Parathyroid adenoma (tissue), 2 donors: ENCODE data around the gene CACNA1I.

Source experiments
- H2AFZ ChIP-seq: fragments of 300-600 bp; sonication (generic); one replicate; pipeline ENCODE4 v1.7.0; 2017; ENCODE audit warnings: antibody characterized with exemption, mild to moderate bottlenecking
- H3K27ac ChIP-seq: fragments of 300-600 bp; sonication (generic); one replicate; pipeline ENCODE4 v1.7.0; 2017
- H3K27me3 ChIP-seq: fragments of 300-600 bp; sonication (generic); one replicate; pipeline ENCODE4 v1.7.0; 2017; ENCODE audit warnings: low read length; ENCODE audit not compliant: control insufficient read depth, insufficient read depth
- H3K36me3 ChIP-seq: fragments of 300-600 bp; sonication (generic); one replicate; pipeline ENCODE4 v1.7.0; 2017; ENCODE audit warnings: low read length; ENCODE audit not compliant: control insufficient read depth, insufficient read depth
- H3K4me1 ChIP-seq: fragments of 300-600 bp; sonication (generic); one replicate; pipeline ENCODE4 v1.7.0; 2017; ENCODE audit warnings: control low read depth
- H3K4me2 ChIP-seq: fragments of 300-600 bp; sonication (generic); one replicate; pipeline ENCODE4 v1.7.0; 2017; ENCODE audit warnings: low read length
- H3K4me3 ChIP-seq: fragments of 300-600 bp; sonication (generic); one replicate; pipeline ENCODE4 v1.7.0; 2017; ENCODE audit warnings: low read depth, low read length
- H3K79me2 ChIP-seq: fragments of 300-600 bp; sonication (generic); one replicate; pipeline ENCODE4 v1.7.0; 2017; ENCODE audit warnings: control low read depth
- H3K9ac ChIP-seq: fragments of 300-600 bp; sonication (generic); one replicate; pipeline ENCODE4 v1.7.0; 2017; ENCODE audit warnings: mild to moderate bottlenecking
- H3K9me3 ChIP-seq: fragments of 300-600 bp; sonication (generic); one replicate; pipeline ENCODE4 v1.7.0; 2017; ENCODE audit warnings: low read length; ENCODE audit not compliant: control insufficient read depth
- CTCF ChIP-seq: fragments of 300-600 bp; sonication (generic); IDR thresholded peaks from one replicate; pipeline ENCODE4 v1.7.0; 2017; ENCODE audit warnings: antibody characterized with exemption, mild to moderate bottlenecking
- donor health status: primary hyperparathyroidism.

Gene CACNA1I

GRCh38 chr22:39614442-39614841 lies 43.9 kb downstream of the CACNA1I start:
- H3K9ac ChIP-seq, result no peak overlapping the region
- no peak overlapping the region for H3K27ac ChIP-seq
- H3K4me1 ChIP-seq, result no peaks in the 10 kb centered on the region
- H2AFZ ChIP-seq, result no peak overlapping the region
- H3K27me3 ChIP-seq, result no peaks in the 10 kb centered on the region
- H3K9me3 ChIP-seq, result no peaks in the 10 kb centered on the region
- no peaks in the 10 kb centered on the region for H3K36me3 ChIP-seq
- TF ChIP-seq CTCF, result no peak
- H3K79me2 ChIP-seq, result no peaks in the 10 kb centered on the region
- H3K4me2 ChIP-seq, result no peak overlapping the region
- no peak overlapping the region for H3K4me3 ChIP-seq

- H3K36me3 ChIP-seq, result no peaks in the 10 kb centered on the region
- no peak overlapping the region for H3K9ac ChIP-seq
- no peak overlapping the region for H3K4me3 ChIP-seq
- TF ChIP-seq CTCF, result no peak
- H3K9me3 ChIP-seq, result no peaks in the 10 kb centered on the region
- H3K4me2 ChIP-seq, result no peak overlapping the region
- H3K4me1 ChIP-seq, result no peaks in the 10 kb centered on the region
- H2AFZ ChIP-seq, result no peak overlapping the region
- H3K27me3 ChIP-seq, result no peaks in the 10 kb centered on the region
- no peaks in the 10 kb centered on the region for H3K79me2 ChIP-seq
- H3K27ac ChIP-seq, result no peak overlapping the region
Observed at GRCh38 chr22:39616051-39616450, 45.5 kb downstream of the CACNA1I start.

GRCh38 chr22:39616781-39617180 lies 46.2 kb downstream of the CACNA1I start:
- no peak for TF ChIP-seq CTCF
- Histone ChIP-seq H3K4me3 (no peak overlapping the region), H3K9ac (no peak overlapping the region), H2AFZ (no peak overlapping the region), H3K27ac (no peak overlapping the region), H3K4me2 (no peak overlapping the region), H3K36me3 (no peaks in the 10 kb centered on the region), H3K27me3 (no peaks in the 10 kb centered on the region), H3K4me1 (no peaks in the 10 kb centered on the region), H3K9me3 (no peaks in the 10 kb centered on the region), H3K79me2 (no peaks in the 10 kb centered on the region)

- Histone ChIP-seq H3K9me3 (no peaks in the 10 kb centered on the region), H3K27me3 (no peaks in the 10 kb centered on the region), H3K4me1 (no peaks in the 10 kb centered on the region), H2AFZ (no peak overlapping the region), H3K27ac (no peak overlapping the region), H3K36me3 (no peaks in the 10 kb centered on the region), H3K4me2 (no peak overlapping the region), H3K79me2 (no peaks in the 10 kb centered on the region), H3K9ac (no peak overlapping the region), H3K4me3 (no peak overlapping the region)
- TF ChIP-seq CTCF, result no peak
Observed at GRCh38 chr22:39617342-39617741, 46.8 kb downstream of the CACNA1I start.

GRCh38 chr22:39617970-39618757 lies 47.6 kb downstream of the CACNA1I start:
- no peak overlapping the region for H3K27ac ChIP-seq
- no peaks in the 10 kb centered on the region for H3K36me3 ChIP-seq
- no peaks in the 10 kb centered on the region for H3K4me1 ChIP-seq
- H3K4me2 ChIP-seq, result no peak overlapping the region
- H3K4me3 ChIP-seq, result no peak overlapping the region
- H3K27me3 ChIP-seq, result no peaks in the 10 kb centered on the region
- H3K9ac ChIP-seq, result no peak overlapping the region
- H3K9me3 ChIP-seq, result no peaks in the 10 kb centered on the region
- H3K79me2 ChIP-seq, result no peaks in the 10 kb centered on the region
- H2AFZ ChIP-seq, result no peak overlapping the region
- no peak for TF ChIP-seq CTCF
